SK-N-SH (cell line): Measurements from ENCODE around the gene VAMP2. TPM values are rescaled to one million over a fixed set of nuclear protein-coding genes. Genes with fewer than 3 reads are reported as not detected.

ENCODE experiments used
- CTCF ChIA-PET: fragments of 300-600, 350-600 bp; formaldehyde crosslinking; extraction: SDS; loops from one replicate; lab custom pipeline; 2021; lab: Yijun Ruan, JAX
- POLR2A ChIA-PET: fragments of 350-600 bp; sonication (Branson Sonifier 250); formaldehyde crosslinking; extraction: SDS; loops from one replicate; lab custom pipeline; 2020; ENCODE audit warnings: antibody characterized with exemption, inconsistent platforms; lab: Yijun Ruan, JAX
- DNase-seq: peaks from one replicate; pipeline ENCODE4 v3.0.0; 2012
- H2AFZ ChIP-seq: fragments of 200-600 bp; sonication (generic); 2 replicates; pipeline ENCODE4 v1.8.1; 2016; ENCODE audit warnings: antibody characterized with exemption, mild to moderate bottlenecking, low read depth
- H3F3A ChIP-seq: fragments of 200-600 bp; sonication (generic); replicated peaks from 2 replicates; pipeline ENCODE3; 2016; ENCODE audit warnings: antibody characterized with exemption, mild to moderate bottlenecking; ENCODE audit not compliant: insufficient read depth
- H3K27ac ChIP-seq, 2 experiments: fragments of 200-500 bp in 1 of 2; fragments of 200-600 bp in 1 of 2; sonication (Bioruptor generic) in 1 of 2; sonication (generic), shearing (Covaris generic) in 1 of 2; 2 replicates each; pipeline versions ENCODE4 v1.5.1 to v1.6.1; 2014 to 2016; ENCODE audit warnings: low read depth in 2 of 2, inconsistent platforms in 1 of 2, low read length in 1 of 2, mild to moderate bottlenecking in 1 of 2, mixed read lengths in 1 of 2
- H3K27me3 ChIP-seq: fragments of 200-600 bp; sonication (generic), shearing (Covaris generic); 2 replicates; pipeline ENCODE4 v1.6.1; 2016; ENCODE audit warnings: mixed run types; ENCODE audit not compliant: insufficient read depth
- H3K36me3 ChIP-seq, 2 experiments: fragments of 200-500 bp in 1 of 2; fragments of 200-600 bp in 1 of 2; sonication (Bioruptor generic) in 1 of 2; sonication (generic) in 1 of 2; replicated peaks in 1 of 2; 2 replicates each; pipeline versions ENCODE3 to v1.5.1; 2014 to 2016; ENCODE audit warnings: low read length in 1 of 2, mild to moderate bottlenecking in 1 of 2; ENCODE audit not compliant: insufficient read depth in 2 of 2, control insufficient read depth in 1 of 2
- H3K4me1 ChIP-seq, 2 experiments: fragments of 200-500 bp in 1 of 2; fragments of 200-600 bp in 1 of 2; sonication (Bioruptor generic) in 1 of 2; sonication (generic), shearing (Covaris generic) in 1 of 2; 2 replicates each; pipeline versions ENCODE4 v1.5.1 to v1.6.1; 2014 to 2016; ENCODE audit warnings: low read depth in 1 of 2, low read length in 1 of 2, mixed run types in 1 of 2; ENCODE audit not compliant: insufficient read depth in 2 of 2, control insufficient read depth in 1 of 2
- H3K4me2 ChIP-seq: fragments of 200-600 bp; sonication (generic), shearing (Covaris generic); 2 replicates; pipeline ENCODE4 v1.6.1; 2017; ENCODE audit warnings: mixed run types
- H3K4me3 ChIP-seq, 2 experiments: fragments of 200-500 bp in 1 of 2; fragments of 200-600 bp in 1 of 2; sonication (Bioruptor generic) in 1 of 2; sonication (generic), shearing (Covaris generic) in 1 of 2; 2 replicates each; pipeline versions ENCODE4 v1.5.1 to v1.8.1; 2014 to 2016; ENCODE audit warnings: low read depth in 2 of 2, inconsistent platforms in 1 of 2, low read length in 1 of 2, mild to moderate bottlenecking in 1 of 2, mixed read lengths in 1 of 2, moderate library complexity in 1 of 2
- H3K79me2 ChIP-seq: fragments of 200-600 bp; sonication (generic); 2 replicates; pipeline ENCODE4 v1.8.1; 2017; ENCODE audit warnings: mild to moderate bottlenecking; ENCODE audit not compliant: insufficient read depth
- H3K9ac ChIP-seq: fragments of 200-600 bp; sonication (generic); 2 replicates; pipeline ENCODE4 v1.6.1; 2017; ENCODE audit warnings: mixed run types
- H3K9me2 ChIP-seq: fragments of 200-600 bp; sonication (generic); 2 replicates; pipeline ENCODE4 v1.6.1; 2017; ENCODE audit warnings: mixed run types
- H3K9me3 ChIP-seq: fragments of 200-600 bp; sonication (generic); 2 replicates; pipeline ENCODE4 v1.6.1; 2017; ENCODE audit warnings: mixed run types, mild to moderate bottlenecking, moderate library complexity
- H4K20me1 ChIP-seq: fragments of 200-600 bp; sonication (generic); 2 replicates; pipeline ENCODE4 v1.6.1; 2017; ENCODE audit warnings: mild to moderate bottlenecking, mixed run types; ENCODE audit not compliant: insufficient read depth
- EP300 ChIP-seq, 2 experiments: IDR thresholded peaks; 2 replicates each; pipeline versions ENCODE4 v1.4.0 to v1.6.1; 2012; ENCODE audit warnings: borderline replicate concordance in 1 of 2, low read depth in 1 of 2, low read length in 1 of 2
- FOSL2 ChIP-seq: IDR thresholded peaks from 2 replicates; pipeline ENCODE4 v1.4.0; 2012; ENCODE audit warnings: low read depth, mild to moderate bottlenecking, moderate library complexity, borderline replicate concordance
- FOXM1 ChIP-seq: IDR thresholded peaks from 2 replicates; pipeline ENCODE4 v1.4.0; 2012; ENCODE audit warnings: low read depth, mild to moderate bottlenecking
- GATA2 ChIP-seq: sonication (generic); formaldehyde crosslinking; IDR thresholded peaks from 2 replicates; pipeline ENCODE4 v1.5.0; 2020; ENCODE audit warnings: mild to moderate bottlenecking, missing genetic modification reagents
- MEF2A ChIP-seq: IDR thresholded peaks from 2 replicates; pipeline ENCODE4 v1.4.0; 2012; ENCODE audit warnings: low read depth, borderline replicate concordance
- NFIC ChIP-seq: IDR thresholded peaks from 2 replicates; pipeline ENCODE4 v1.4.0; 2012; ENCODE audit warnings: borderline replicate concordance
- RXRA ChIP-seq: IDR thresholded peaks from 2 replicates; pipeline ENCODE4 v1.4.0; 2012; ENCODE audit warnings: low read depth, mild to moderate bottlenecking, borderline replicate concordance
- TEAD4 ChIP-seq: IDR thresholded peaks from 2 replicates; pipeline ENCODE4 v1.4.0; 2012; ENCODE audit warnings: mild to moderate bottlenecking, borderline replicate concordance; ENCODE audit not compliant: insufficient read depth
- USF1 ChIP-seq: IDR thresholded peaks from 2 replicates; pipeline ENCODE4 v1.4.0; 2012; ENCODE audit warnings: low read depth, borderline replicate concordance
- WGBS: methylation state at CpG from one replicate; pipeline ENCODE4 v1.1.6; 2017; ENCODE audit warnings: low lambda C conversion rate; 5-methylcytosine and 5-hydroxymethylcytosine counted together
- polyA plus RNA-seq, 3 experiments: library from polyadenylated mRNA; depleted of rRNA; stranded (reverse); fragments of >200 nt; gene quantifications; 2 replicates each; pipeline ENCODE4 v1.2.3, GENCODE V29; 2012
- TF ChIP-seq, protein P1 (sequence below): fragments of 200-600 bp; sonication (generic); IDR thresholded peaks from 2 replicates; pipeline ENCODE4 v1.6.1; 2017; ENCODE audit warnings: antibody characterized with exemption, mild to moderate bottlenecking, moderate library complexity
- TF ChIP-seq, protein P2 (sequence below): fragments of 150-350 bp; IDR thresholded peaks from 2 replicates; pipeline ENCODE4 v1.6.1; 2017; ENCODE audit warnings: antibody characterized with exemption, low read length, low read depth, borderline replicate concordance

Gene VAMP2
- polyA plus RNA-seq, 1 of the 3 experiments (the other 2 are of a cell fraction): 42.0 TPM

DNA sequence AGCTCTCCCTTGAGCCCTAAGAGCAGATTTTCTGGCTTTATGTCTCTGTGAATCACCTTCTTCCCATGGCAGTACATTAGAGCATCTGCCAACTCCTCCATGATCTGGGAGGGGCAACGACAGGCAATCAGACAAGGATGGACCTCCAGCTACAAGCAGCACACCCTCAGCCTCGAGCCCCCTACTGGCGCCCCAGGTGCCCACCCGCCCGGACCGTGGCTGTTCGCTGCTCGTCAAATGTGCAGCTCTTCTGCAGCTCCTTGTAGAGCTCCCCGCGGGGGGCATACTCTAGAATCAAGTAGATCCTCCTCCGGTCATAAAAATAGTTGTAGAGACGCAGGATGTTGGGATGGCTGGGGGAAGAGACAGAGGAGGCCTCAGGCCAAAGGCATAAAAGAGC, 43.8 kb upstream of the VAMP2 start:
- TF ChIP-seq GATA2 (no peak), MEF2A (no peak)
- TF ChIP-seq, protein P1, sequence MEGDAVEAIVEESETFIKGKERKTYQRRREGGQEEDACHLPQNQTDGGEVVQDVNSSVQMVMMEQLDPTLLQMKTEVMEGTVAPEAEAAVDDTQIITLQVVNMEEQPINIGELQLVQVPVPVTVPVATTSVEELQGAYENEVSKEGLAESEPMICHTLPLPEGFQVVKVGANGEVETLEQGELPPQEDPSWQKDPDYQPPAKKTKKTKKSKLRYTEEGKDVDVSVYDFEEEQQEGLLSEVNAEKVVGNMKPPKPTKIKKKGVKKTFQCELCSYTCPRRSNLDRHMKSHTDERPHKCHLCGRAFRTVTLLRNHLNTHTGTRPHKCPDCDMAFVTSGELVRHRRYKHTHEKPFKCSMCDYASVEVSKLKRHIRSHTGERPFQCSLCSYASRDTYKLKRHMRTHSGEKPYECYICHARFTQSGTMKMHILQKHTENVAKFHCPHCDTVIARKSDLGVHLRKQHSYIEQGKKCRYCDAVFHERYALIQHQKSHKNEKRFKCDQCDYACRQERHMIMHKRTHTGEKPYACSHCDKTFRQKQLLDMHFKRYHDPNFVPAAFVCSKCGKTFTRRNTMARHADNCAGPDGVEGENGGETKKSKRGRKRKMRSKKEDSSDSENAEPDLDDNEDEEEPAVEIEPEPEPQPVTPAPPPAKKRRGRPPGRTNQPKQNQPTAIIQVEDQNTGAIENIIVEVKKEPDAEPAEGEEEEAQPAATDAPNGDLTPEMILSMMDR: no peak
- CTCF ChIA-PET: interaction anchor here (0.6 to 1.5 kb wide), 5 partner anchors 15 to 137 kb away, joined by 3 to 4 read pairs (median 3); no protein-coding TSS in a partner anchor

DNA sequence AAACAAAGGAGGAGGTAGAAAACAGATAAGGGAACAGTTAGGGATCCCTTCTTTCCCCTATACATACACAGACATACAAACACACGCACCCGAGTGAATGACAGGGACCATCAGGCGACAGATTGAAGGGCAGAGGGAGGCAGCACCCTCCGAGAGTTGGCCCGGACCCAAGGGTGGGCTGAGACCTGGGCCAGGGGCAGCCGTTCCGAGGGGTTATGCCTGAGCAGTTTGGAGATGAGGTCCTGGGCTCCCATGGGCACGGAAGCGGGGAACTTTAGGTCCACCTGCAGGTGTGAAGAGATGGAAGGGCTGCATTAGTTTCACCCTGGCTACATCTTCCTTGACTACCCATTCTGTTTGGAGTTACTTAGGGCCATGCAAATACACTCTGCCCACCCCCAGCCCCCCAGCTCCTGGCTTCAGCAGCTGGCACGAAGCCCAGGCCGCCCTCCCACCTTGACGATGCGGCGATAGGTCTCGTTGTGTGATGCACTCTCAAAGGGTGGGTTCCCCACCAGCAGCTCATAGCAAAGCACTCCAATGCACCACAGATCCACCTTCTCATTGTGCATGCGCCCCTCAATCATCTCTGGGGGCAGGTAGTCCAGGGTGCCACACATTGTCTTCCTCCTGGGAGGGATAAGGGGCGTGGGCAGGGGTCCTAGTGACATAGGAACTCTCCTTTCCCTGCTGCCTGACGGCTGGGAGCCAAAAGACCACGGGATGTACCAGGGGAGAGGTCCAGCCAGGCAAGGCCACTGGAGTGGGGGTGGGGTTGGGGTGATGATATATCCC, 42.2 kb upstream of the VAMP2 start:
- Histone ChIP-seq H3K27ac (no peak overlapping the region), H3K4me3 (no peak overlapping the region), H3K9me2 (no peaks in the 10 kb centered on the region), H3K4me2 (no peak overlapping the region), H3K4me1 (peaks cover 0 to 6% of the 10 kb centered on the region in 2 experiments; a peak in 1 of 4 replicates), H3F3A (peaks cover 54% of the 10 kb centered on the region), H3K36me3 (peaks cover 2 to 11% of the 10 kb centered on the region in 2 experiments), H3K9ac (no peak overlapping the region), H2AFZ (no peak overlapping the region), H3K27me3 (no peaks in the 10 kb centered on the region), H3K79me2 (peaks cover 56% of the 10 kb centered on the region), H3K9me3 (no peaks in the 10 kb centered on the region), H4K20me1 (peaks cover 4% of the 10 kb centered on the region; the same call in 1 of the 2 replicates)
- ChIA-PET CTCF (interaction anchor here (1.5 to 1.6 kb wide), 2 partner anchors 12 to 16 kb away, joined by 4 to 6 read pairs; no protein-coding TSS in a partner anchor), POLR2A (interaction anchor here (1.4 kb wide), 1 partner anchor 12 kb away, joined by 4 read pairs; no protein-coding TSS in a partner anchor)
- no peak for DNase-seq
- TF ChIP-seq RXRA (no peak), NFIC (no peak), EP300 (IDR thresholded peaks at IDR 0.05; ENCODE audit: borderline replicate concordance in 1 of 2, low read depth in 1 of 2, low read length in 1 of 2) (no peak), FOXM1 (no peak), USF1 (no peak), TEAD4 (no peak), FOSL2 (no peak)
- TF ChIP-seq, protein P2, sequence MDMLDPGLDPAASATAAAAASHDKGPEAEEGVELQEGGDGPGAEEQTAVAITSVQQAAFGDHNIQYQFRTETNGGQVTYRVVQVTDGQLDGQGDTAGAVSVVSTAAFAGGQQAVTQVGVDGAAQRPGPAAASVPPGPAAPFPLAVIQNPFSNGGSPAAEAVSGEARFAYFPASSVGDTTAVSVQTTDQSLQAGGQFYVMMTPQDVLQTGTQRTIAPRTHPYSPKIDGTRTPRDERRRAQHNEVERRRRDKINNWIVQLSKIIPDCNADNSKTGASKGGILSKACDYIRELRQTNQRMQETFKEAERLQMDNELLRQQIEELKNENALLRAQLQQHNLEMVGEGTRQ: no peak
- WGBS: 90% methylated on average over 18 of the region's 19 CpGs

More for the DNA sequence above, 43.8 kb upstream of the VAMP2 start:
- DNase-seq: no peak
- no peak overlapping the region for H3K27ac ChIP-seq
- H4K20me1 ChIP-seq: peaks cover 4% of the 10 kb centered on the region; the same call in 1 of the 2 replicates
- 97% methylated on average over 12 of the region's 12 CpGs for WGBS
- H3K4me3 ChIP-seq: no peak overlapping the region
- POLR2A ChIA-PET: interaction anchor here (0.9 to 1.0 kb wide), 2 partner anchors 16 to 34 kb away, joined by 3 to 5 read pairs; no protein-coding TSS in a partner anchor
- peaks cover 0 to 9% of the 10 kb centered on the region in 2 experiments; a peak in 1 of 4 replicates for H3K4me1 ChIP-seq
- H2AFZ ChIP-seq: no peak overlapping the region
- no peaks in the 10 kb centered on the region for H3K9me2 ChIP-seq
- no peaks in the 10 kb centered on the region for H3K27me3 ChIP-seq
- no peaks in the 10 kb centered on the region for H3K9me3 ChIP-seq
- peaks cover 60% of the 10 kb centered on the region for H3K79me2 ChIP-seq
- H3K9ac ChIP-seq: no peak overlapping the region
- H3F3A ChIP-seq: peaks cover 56% of the 10 kb centered on the region
- no peak overlapping the region for H3K4me2 ChIP-seq
- H3K36me3 ChIP-seq: peaks cover 2 to 11% of the 10 kb centered on the region in 2 experiments
